Activated T-helper 9 cell treated with anti-CD3 and anti-CD28 coated beads, Interleukin-2, amount 50 U/mL, for 16 hours (primary cell): ENCODE results near the gene MLLT10.

Experiments
- DNase-seq: peaks from one replicate; pipeline ENCODE4 v3.0.0-alpha.2; 2020; ENCODE audit warnings: low read depth

The MLLT10 gene

DNA sequence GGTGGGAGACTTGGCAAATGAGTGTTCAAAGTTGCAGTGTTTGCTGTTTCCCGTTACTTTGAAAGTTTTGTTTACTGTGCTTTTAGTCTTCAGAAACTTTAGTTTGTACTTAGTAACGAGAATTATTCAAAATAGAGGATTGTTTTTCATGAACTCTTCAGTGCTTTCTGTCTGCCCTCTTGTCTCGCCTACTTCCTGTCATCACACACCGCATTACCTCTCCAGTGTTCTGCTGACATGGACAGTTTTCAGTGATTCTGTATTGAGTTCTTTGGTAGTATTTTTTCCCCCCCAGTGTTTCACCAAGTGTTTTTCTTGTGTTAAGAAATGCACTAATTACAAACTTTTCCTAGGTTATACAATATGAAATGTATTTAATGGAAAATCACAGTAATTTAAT is 207.0 kb downstream of the MLLT10 start:
- DNase-seq, result no peak

- DNase-seq, result no peak
Observed at GRCh38 chr10:21742740-21743412, 208.8 kb downstream of the MLLT10 start.

DNA sequence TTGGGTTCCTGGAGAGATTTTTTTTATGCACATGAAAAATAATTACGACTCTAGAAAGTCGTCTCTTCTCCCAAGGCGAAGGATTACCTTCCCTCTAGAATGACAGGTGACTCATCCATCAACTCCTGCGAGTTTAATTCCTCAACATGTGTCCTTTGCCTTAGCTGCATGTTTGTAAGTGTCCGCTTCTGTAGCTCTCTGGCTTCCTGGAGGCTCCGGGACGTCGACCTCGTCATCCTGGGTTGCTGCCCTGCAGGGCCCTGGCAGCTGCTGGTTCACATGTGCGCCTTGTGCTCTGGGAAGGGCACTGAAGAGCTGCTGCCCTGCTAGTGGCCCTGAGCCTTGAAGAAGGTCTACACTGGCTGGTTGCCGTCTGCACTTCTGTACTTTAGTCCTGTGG is 210.2 kb downstream of the MLLT10 start:
- DNase-seq, result no peak

- DNase-seq, result no peak
Observed at GRCh38 chr10:21746118-21746517, 212.1 kb downstream of the MLLT10 start.

DNA sequence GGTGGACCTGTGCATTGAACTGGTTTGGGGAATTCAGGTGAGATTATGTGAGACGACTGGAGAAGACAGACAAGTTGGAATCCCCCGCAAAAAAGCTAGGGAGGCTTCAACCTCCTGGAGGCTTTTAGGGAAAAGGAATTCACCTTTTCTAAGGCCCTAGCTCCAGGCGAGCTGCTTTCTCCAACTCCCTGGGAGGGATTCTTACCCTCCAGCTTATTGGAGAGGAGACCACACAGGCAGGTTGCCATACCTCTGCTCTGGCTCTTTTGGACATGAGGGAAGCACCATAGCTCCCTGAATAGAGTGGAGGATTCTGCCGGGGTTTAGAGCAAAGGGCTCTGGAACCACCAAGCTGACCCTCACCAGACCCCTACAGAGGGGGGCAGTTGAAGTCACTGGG is 213.8 kb downstream of the MLLT10 start:
- no peak for DNase-seq

DNA sequence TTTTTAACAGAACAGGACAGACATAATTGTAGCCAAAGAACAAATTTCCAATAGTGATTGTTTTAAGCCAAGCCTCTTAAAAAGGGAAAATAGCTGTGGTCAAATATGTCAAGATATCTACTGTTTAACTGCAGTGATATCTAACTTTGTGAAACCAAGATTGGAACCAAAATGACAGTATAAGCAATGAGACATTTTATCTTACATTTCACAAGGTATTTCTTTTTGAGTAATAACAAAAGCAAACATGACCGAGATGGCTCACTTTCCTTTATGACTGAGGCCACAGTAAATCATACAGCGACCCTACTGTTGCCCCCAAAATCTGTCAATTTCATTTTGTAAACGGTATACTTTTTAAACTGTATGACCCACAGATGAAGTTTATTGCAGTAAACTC is 215.8 kb downstream of the MLLT10 start:
- no peak for DNase-seq

DNA sequence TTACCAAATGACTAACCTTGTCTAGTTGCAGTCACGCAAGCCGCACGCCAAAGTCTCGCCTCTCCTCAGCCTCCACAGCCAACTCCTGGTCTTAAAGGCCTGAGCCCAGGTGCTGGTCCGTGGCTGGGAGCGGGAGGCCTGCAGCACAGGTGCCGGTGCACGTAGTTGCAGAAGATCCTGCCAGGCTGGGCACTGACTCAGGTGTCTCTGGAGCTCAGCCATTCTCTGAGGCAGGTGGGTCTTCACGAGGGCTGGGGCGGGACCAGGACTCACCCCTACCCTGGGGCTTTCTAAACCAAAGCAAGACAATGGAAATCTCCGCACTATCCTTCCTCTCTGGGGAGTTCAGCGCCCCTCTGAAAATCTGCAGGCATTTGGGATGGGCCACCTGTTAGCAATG is 216.4 kb downstream of the MLLT10 start:
- DNase-seq, result no peak

DNA sequence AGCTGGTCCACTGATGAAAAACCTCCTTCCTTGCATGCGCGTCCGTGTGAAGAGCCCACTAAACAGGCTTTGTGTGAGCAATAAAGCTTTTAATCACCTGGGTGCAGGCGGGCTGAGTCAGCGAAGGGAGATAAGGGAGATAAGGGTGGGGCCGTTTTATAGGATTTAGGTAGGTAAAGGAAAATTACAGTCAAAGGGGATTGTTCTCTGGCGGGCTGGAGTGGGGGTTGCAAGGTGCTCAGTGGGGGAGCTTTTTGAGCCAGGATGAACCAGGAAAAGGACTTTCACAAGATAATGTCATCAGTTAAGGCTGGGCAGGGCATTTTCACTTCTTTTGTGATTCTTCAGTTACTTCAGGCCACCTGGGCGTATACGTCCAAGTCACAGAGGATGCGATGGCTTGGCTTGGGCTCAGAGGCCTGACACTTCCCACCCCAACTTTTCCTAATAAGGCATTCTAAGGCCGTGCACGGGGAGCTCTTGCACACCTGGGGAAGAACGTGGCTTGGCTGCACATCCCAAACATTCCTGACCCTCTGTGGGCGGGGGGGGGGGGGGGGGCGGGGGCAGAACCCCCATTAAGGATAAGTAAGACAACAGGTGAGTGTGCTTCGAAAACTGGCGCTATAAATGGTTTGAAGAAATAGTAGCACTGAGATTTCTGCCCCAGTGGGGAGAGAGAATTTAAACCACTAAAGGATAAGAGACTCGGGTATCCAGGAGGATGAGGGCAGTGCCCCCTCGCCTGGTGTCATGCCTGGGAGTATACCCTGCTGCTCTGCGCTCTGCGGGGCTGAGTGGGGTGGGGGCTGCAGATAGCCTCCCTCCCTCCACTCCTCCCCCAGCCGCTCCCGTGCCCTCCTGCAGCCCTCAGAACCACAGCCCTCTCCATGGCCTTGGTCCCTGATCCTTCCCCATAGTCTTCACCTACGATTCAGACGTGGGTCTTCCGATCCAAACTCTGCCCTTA is 217.6 kb downstream of the MLLT10 start:
- DNase-seq, result no peak

DNA sequence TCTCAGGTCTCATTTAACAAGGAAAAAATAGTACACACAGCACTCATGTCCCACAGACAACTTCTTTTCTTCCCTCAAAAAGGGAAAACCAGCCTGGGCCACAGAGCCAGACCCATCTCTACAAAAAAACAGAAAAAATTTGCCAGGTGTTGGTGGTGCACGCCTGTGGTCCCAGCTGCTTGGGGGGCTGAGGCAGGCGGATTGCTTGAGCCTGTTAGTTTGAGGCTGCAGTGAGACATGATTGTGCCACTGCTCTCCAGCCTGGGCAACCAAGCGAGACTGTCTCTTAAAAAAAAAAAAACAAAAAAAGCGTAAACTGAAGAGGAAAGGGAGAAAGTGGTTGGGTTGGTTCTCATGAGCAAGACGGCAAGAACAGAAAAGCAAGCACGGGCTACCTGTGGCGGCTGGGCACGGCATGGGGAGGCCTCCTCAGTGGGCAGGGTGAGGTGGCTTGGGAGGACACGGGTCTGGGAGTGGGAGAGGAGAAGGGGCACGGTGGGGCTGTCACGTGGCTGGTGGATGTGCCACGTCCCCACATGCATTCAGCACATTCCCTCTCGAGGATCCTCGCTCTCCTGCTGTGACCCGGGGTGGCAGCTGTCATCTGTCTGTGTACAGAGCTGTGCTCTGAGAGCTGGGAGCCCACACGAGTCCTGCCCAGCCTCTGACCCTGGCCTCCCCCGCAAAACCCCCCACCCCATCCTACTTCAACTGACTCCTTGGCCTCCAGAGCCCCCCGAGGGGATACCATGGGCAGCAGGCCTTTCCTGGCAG is 219.7 kb downstream of the MLLT10 start:
- no peak for DNase-seq

DNA sequence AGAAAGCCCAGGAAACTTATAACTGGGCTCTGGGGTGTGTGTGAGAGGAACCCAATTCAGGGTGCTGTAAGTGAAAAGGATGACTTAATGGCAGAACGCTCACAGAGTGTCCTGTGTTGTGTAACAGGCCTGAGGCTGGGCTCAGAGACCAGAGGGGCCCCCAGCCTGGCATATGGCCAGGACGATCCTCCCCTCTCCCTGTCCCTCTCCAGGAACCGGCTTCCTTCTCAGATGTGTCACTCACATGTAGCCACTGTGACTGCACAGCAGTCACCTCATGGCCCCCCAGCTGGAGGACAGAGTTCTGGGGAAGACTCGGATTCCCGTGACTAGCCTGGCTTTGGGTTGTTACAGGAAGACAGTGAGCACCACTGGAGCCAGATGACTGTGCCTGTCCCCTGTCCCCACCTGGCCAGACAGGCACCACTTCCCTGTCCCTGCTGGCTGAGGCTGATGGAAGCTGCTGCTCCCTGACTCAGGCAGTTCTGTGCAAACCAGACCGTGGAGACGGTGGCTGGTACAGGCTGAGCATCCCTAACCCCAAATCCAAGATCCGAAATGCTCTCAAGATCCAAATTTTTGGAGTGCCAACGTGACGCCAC is 220.5 kb downstream of the MLLT10 start:
- no peak for DNase-seq

- no peak for DNase-seq
Observed at GRCh38 chr10:21756707-21757106, 222.7 kb downstream of the MLLT10 start.

GRCh38 chr10:21757185-21757901 is 223.3 kb downstream of the MLLT10 start:
- DNase-seq, result no peak

GRCh38 chr10:21758239-21758638 is 224.2 kb downstream of the MLLT10 start:
- no peak for DNase-seq

GRCh38 chr10:21758696-21759095 is 224.7 kb downstream of the MLLT10 start:
- DNase-seq, result no peak

DNA sequence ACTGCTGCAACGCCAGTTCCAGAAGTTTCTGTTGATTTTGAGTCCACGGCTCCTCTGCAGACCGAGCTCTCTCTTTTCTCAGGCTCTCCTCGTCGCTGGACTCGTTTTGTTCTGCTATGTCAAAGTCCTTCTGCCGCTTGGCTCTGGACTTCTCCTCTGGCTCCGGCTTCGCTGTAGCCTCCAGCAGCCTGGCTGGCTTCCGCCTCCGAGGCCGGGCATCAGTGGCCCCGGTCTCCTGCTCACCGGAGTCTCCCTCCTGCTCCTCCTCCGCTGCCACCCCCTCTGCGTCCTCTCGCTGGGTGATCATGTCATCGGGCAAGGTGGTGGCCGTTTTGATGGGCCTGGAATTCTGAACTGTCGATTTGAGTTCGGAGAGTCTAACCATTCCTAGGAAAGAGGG is 225.2 kb downstream of the MLLT10 start:
- no peak for DNase-seq

- DNase-seq, result no peak
Observed at GRCh38 chr10:21760332-21760731, 226.3 kb downstream of the MLLT10 start.

DNA sequence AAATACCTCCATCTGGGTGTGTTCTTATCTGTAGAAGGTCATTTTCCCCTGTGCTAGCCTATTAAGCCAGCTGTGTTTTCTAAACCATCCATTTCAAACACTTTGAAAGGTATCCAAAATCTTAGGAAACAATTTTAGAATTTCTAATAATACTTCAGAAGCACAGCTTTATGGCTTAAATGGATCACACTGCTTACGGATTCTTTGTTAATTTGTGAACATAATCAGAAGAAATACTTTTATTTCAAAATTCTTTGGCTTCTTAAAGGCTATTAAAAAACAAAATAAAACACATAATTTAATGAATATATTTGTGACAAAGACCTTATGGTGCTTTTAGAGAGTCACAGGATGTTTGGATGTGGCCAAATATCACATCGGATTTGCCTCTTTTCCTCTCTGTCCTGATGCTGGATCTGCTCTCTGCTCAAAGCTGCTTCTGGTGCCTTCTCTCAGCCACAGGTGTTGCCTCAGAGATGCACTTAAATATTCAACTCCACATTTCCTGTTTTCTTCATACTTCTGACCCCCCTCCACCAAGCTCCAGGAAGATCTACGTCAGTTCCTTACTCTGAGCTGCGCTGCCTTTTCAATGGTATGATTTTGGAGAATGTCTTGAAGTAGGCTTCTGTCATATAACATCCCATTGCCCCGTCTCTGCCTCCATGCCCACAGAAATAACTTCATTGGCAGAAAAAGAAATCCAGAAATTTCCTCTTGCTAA is 230.6 kb downstream of the MLLT10 start:
- DNase-seq, result no peak

- DNase-seq, result no peak
Observed at GRCh38 chr10:21769041-21769440, 235.0 kb downstream of the MLLT10 start.

DNA sequence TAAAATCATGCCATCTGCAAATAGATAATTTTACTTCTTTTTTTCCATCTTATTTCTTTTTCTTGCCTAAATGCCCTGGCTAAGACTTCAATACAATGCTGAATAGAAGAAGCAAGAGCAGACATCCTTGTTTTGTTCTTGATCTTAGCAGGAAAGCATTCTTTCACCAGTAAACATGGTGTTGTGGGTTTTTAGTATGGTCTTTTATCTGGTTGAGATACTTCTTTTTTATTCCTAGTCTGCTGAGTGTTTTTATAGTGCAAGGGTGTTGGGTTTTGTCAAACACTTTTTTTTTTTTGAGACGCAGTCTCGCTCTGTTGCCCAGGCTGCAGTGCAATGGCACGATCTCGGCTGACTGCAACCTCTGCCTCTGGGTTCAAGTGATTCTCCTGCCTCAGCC is 237.2 kb downstream of the MLLT10 start:
- no peak for DNase-seq

DNA sequence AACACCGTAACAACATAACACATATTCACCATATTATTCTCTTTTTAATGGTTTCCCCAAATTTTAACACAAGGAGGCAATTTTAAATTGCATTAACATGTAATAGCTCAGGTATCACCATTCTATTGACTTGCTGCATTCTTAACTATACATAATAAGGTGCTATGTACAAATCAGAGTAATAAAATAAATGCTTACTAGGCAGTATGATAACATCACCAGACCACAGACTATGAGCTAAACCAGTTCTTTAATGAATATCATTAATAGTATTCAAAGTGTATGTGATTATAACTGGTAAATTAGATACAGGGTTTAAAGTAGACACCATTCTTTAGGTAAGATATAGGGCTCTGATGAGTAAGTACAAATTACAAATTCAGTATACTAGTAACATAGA is 242.9 kb downstream of the MLLT10 start:
- no peak for DNase-seq

DNA sequence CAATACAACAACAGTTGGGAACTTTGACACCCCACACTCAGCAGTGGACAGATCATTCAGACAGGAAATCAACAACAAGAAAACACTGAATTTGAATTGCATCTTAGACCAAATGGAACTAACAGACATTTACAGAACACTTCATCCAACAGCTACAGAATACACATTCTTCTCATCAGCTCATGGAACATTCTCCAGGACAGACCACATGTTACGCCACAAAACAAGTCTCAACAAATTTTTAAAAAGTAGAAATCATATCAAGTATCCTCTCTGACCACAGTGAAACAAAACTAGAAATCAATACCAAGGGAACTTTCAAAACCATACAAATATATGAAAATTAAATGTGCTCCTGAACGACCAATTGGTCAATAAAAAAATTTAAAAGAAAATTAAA is 257.2 kb downstream of the MLLT10 start:
- no peak for DNase-seq
